Measurements from ENCODE around the gene FCHSD2. TPM values are rescaled to one million over a fixed set of nuclear protein-coding genes. Genes with fewer than 3 reads are reported as not detected.

FCHSD2 gene
- total and polyA plus RNA-seq, 3 experiments from 2014 or later: 21.2 to 28.3 (median 28.0) TPM

DNA sequence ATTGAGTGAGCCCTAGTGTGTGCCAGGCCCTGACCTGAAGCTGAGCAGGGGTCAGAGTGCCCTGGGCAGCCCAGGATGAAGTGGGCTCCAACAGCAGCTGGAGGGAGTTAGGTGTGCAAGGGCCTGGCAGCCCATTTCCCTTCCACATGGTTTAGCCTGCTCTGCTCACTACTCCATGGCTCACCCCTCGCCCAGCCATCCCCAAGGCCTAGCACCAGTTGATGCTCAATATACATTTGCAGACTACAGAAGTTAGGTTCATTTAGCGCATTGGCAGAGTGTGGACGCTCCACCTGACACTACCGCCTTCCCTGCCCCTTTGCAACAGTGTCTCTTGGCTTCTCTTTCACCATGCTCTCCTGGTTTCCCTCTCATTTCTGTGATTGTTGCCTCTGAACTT is 324.2 kb downstream of the FCHSD2 start:
- DNase-seq: no peak
- Histone ChIP-seq H3K27me3 (ENCODE audit: insufficient read depth, low read length, poor library complexity, severe bottlenecking) (no peaks in the 10 kb centered on the region), H3K27ac (ENCODE audit: low read depth, low read length) (no peak overlapping the region), H3K4me3 (ENCODE audit: low read length) (no peak overlapping the region), H3K9me3 (ENCODE audit: low read length) (no peaks in the 10 kb centered on the region), H3K36me3 (ENCODE audit: insufficient read depth, low read length) (peaks cover 29% of the 10 kb centered on the region), H3K4me1 (ENCODE audit: insufficient read depth, low read length) (peaks cover 12% of the 10 kb centered on the region)
- Mint-ChIP-seq H3K27ac (peak overlapping the region in 7 of 8 donors; percentile 39 to 96 (median 75)), H3K4me1 (peaks cover 31 to 68% (median 50%) of the 10 kb centered on the region in 3 donors), H3K9me3 (no peaks in the 10 kb centered on the region), H3K36me3 (peaks cover 4 to 67% (median 15%) of the 10 kb centered on the region in 3 donors), H3K27me3 (peaks cover 0 to 5% of the 10 kb centered on the region in 2 donors), H3K4me3 (peak overlapping the region in 5 of 7 donors; percentile 6 to 88 (median 45))
- ChIA-PET POLR2A (no interaction called here), CTCF (interaction anchor here (1.0 to 1.9 kb wide), 2 partner anchors 10 to 360 kb away, joined by 3 to 7 read pairs; no protein-coding TSS in a partner anchor)

DNA sequence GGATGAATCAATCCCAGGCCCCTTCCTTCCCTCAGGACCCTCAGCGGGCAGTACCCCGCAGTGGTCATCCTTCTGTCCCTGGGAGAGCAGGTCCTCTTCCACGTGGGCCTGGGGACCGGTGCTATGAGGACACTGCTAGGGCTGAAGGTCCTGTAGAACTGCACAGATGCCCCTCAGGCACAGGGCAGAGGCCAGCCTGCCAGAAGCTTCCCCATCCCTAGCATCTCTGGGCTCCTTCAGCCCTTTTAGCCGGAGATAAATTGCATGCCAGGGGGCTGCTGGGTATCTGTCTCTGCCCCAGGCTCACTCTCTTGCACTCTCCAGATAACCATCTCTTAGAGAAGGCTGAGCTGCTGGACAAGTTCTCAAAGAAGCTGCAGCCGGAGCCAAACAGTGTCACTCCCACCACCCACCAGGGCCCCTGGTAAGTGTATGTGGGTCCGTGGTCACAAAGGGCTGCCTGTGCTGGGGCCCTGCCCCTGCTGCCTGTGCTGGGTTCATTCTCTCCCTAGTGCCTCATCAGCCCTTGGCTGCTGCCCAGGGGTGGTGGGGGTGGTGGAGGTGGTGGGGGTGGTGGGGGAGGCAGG is 325.6 kb downstream of the FCHSD2 start:
- Mint-ChIP-seq H3K27me3 (peaks cover 0 to 5% of the 10 kb centered on the region in 2 donors), H3K4me3 (peak overlapping the region; percentile 96 to 100 (median 98)), H3K4me1 (peaks cover 42 to 74% (median 57%) of the 10 kb centered on the region in 3 donors), H3K27ac (peak overlapping the region in 7 of 8 donors; percentile 9 to 100 (median 98)), H3K9me3 (no peaks in the 10 kb centered on the region), H3K36me3 (peaks cover 4 to 65% (median 15%) of the 10 kb centered on the region in 3 donors)
- Histone ChIP-seq H3K4me3 (ENCODE audit: low read length) (peak overlapping the region; percentile 8), H3K9me3 (ENCODE audit: low read length) (no peaks in the 10 kb centered on the region), H3K27me3 (ENCODE audit: insufficient read depth, low read length, poor library complexity, severe bottlenecking) (no peaks in the 10 kb centered on the region), H3K4me1 (ENCODE audit: insufficient read depth, low read length) (peaks cover 18% of the 10 kb centered on the region), H3K36me3 (ENCODE audit: insufficient read depth, low read length) (peaks cover 29% of the 10 kb centered on the region), H3K27ac (ENCODE audit: low read depth, low read length) (peak overlapping the region; percentile 28)
- no peak for DNase-seq
- CTCF ChIA-PET: interaction anchor here (1.0 to 2.4 kb wide), 5 partner anchors 8 to 91 kb away, joined by 3 to 9 read pairs (median 5); partner anchors contain the start of gene STARD10
- POLR2A ChIA-PET: no interaction called here

DNA sequence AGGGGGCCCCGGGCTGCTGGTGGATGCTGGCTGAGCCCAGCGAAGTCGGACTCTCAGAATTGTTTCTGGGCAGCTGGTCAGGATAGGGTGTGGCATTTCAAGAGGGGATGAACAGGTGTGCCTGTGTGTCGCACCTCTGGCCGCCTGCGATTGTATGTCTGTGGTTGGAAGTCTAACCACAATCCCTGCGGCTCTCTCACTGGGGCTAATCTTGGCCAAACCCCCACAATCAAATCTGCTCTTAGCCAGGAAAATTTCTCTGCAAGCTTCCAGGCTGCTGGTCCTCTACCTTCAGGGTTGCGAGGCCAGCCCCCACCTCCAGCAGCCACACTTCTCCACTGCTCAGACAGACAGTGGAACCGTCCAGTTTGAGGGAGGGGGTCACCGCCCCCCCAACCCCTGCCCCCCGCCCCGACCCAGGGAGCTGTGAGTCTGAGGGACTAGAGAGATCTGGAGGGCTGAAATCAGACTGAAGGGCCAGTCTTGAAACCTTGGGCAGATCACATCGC is 327.0 kb downstream of the FCHSD2 start:
- Histone ChIP-seq H3K9me3 (ENCODE audit: low read length) (no peaks in the 10 kb centered on the region), H3K4me1 (ENCODE audit: insufficient read depth, low read length) (peaks cover 18% of the 10 kb centered on the region), H3K27me3 (ENCODE audit: insufficient read depth, low read length, poor library complexity, severe bottlenecking) (no peaks in the 10 kb centered on the region), H3K27ac (ENCODE audit: low read depth, low read length) (peak overlapping the region; percentile 99), H3K4me3 (ENCODE audit: low read length) (peak overlapping the region; percentile 95), H3K36me3 (ENCODE audit: insufficient read depth, low read length) (peaks cover 20% of the 10 kb centered on the region)
- peak overlapping the region; percentile 97 to 100 (median 98) for H3K27ac Mint-ChIP-seq
- H3K27me3 Mint-ChIP-seq: peaks cover 0 to 5% of the 10 kb centered on the region in 2 donors
- H3K36me3 Mint-ChIP-seq: peaks cover 1 to 60% (median 12%) of the 10 kb centered on the region in 3 donors
- H3K9me3 Mint-ChIP-seq: no peaks in the 10 kb centered on the region
- H3K4me3 Mint-ChIP-seq: peak overlapping the region; percentile 96 to 100 (median 98)
- peaks cover 44 to 68% (median 61%) of the 10 kb centered on the region in 3 donors for H3K4me1 Mint-ChIP-seq
- CTCF ChIA-PET: interaction anchor here (1.5 to 2.4 kb wide), 3 partner anchors 9 to 90 kb away, joined by 4 to 9 read pairs (median 5); no protein-coding TSS in a partner anchor
- no peak for DNase-seq
- POLR2A ChIA-PET: interaction anchor here (0.8 to 1.0 kb wide), 2 partner anchors 68 to 1678 kb away, joined by 3 read pairs; partner anchors contain the start of gene LIPT2

GRCh38 chr11:72814286-72815109 is 327.6 kb downstream of the FCHSD2 start, which contains the start of gene ATG16L2:
ATG16L2 (plus strand) TSS chr11:72814411; CDS start chr11:72814446, 35 bp downstream.
- POLR2A ChIA-PET: interaction anchor here (0.8 kb wide), 1 partner anchor 68 kb away, joined by 3 read pairs; no protein-coding TSS in a partner anchor
- Mint-ChIP-seq H3K27me3 (peaks cover 0 to 5% of the 10 kb centered on the region in 2 donors), H3K36me3 (peaks cover 0 to 60% (median 11%) of the 10 kb centered on the region in 3 donors), H3K27ac (peak within 1 kb of the TSS; percentile 99 to 100 (median 100)), H3K9me3 (no peaks in the 10 kb centered on the region), H3K4me1 (peaks cover 44 to 65% (median 58%) of the 10 kb centered on the region in 3 donors), H3K4me3 (peak within 1 kb of the TSS; percentile 96 to 100 (median 99))
- H3K36me3 ChIP-seq (ENCODE audit: insufficient read depth, low read length): peaks cover 19% of the 10 kb centered on the region
- peak within 1 kb of the TSS; percentile 95 for H3K4me3 ChIP-seq (ENCODE audit: low read length)
- H3K27me3 ChIP-seq (ENCODE audit: insufficient read depth, low read length, poor library complexity, severe bottlenecking): no peaks in the 10 kb centered on the region
- CTCF ChIA-PET: interaction anchor here (0.7 to 2.5 kb wide), 6 partner anchors 10 to 363 kb away, joined by 4 to 11 read pairs (median 6); no protein-coding TSS in a partner anchor
- peak within 1 kb of the TSS; percentile 99 for H3K27ac ChIP-seq (ENCODE audit: low read depth, low read length)
- peaks cover 18% of the 10 kb centered on the region for H3K4me1 ChIP-seq (ENCODE audit: insufficient read depth, low read length)
- H3K9me3 ChIP-seq (ENCODE audit: low read length): no peaks in the 10 kb centered on the region
- peak; percentile 85 to 93 (median 90) for DNase-seq

DNA sequence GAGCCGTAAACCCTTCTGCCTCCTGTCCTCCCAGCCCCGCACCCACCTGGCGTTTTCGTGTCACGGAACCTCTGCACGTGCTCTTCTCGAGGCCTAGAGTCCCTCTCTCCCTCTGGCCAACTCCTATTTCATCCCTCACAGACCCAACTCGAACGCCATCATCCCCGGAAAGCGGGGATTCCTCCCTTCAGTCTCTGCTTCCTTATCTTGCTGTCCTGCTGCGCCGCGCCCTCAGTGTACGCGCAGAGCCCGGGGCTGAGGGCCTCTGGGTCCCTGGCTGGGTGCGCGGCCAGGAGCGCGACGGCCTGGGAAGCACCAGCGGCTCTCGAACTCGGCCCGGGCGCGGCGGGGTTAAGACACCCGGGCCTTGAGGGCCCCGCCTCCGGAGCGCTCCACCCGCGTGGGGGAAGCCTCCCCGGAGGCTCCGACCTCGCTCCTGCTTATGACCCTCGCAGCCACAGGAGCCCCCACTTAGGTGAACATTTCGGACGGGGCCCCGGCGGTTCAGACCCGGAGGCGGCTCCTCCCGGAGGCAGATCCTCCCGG is 328.3 kb downstream of the FCHSD2 start:
- Mint-ChIP-seq H3K27me3 (peaks cover 0 to 5% of the 10 kb centered on the region in 2 donors), H3K27ac (peak overlapping the region; percentile 99 to 100 (median 100)), H3K4me3 (peak overlapping the region; percentile 96 to 100 (median 99)), H3K9me3 (no peaks in the 10 kb centered on the region), H3K4me1 (peaks cover 42 to 60% (median 52%) of the 10 kb centered on the region in 3 donors), H3K36me3 (peaks cover 0 to 59% (median 6%) of the 10 kb centered on the region in 3 donors)
- H3K27me3 ChIP-seq (ENCODE audit: insufficient read depth, low read length, poor library complexity, severe bottlenecking): no peaks in the 10 kb centered on the region
- H3K36me3 ChIP-seq (ENCODE audit: insufficient read depth, low read length): peaks cover 15% of the 10 kb centered on the region
- H3K4me1 ChIP-seq (ENCODE audit: insufficient read depth, low read length): peaks cover 18% of the 10 kb centered on the region
- ChIA-PET POLR2A (interaction anchor here (0.8 to 1.6 kb wide), 4 partner anchors 20 to 90 kb away, joined by 3 to 6 read pairs (median 3); partner anchors contain the start of gene STARD10), CTCF (interaction anchor here (0.7 to 2.8 kb wide), 20 partner anchors 7 to 365 kb away, joined by 3 to 22 read pairs (median 5); partner anchors contain the start of genes FCHSD2 and STARD10)
- H3K9me3 ChIP-seq (ENCODE audit: low read length): no peaks in the 10 kb centered on the region
- peak overlapping the region; percentile 99 for H3K27ac ChIP-seq (ENCODE audit: low read depth, low read length)
- H3K4me3 ChIP-seq (ENCODE audit: low read length): peak overlapping the region; percentile 95
- DNase-seq: no peak

DNA sequence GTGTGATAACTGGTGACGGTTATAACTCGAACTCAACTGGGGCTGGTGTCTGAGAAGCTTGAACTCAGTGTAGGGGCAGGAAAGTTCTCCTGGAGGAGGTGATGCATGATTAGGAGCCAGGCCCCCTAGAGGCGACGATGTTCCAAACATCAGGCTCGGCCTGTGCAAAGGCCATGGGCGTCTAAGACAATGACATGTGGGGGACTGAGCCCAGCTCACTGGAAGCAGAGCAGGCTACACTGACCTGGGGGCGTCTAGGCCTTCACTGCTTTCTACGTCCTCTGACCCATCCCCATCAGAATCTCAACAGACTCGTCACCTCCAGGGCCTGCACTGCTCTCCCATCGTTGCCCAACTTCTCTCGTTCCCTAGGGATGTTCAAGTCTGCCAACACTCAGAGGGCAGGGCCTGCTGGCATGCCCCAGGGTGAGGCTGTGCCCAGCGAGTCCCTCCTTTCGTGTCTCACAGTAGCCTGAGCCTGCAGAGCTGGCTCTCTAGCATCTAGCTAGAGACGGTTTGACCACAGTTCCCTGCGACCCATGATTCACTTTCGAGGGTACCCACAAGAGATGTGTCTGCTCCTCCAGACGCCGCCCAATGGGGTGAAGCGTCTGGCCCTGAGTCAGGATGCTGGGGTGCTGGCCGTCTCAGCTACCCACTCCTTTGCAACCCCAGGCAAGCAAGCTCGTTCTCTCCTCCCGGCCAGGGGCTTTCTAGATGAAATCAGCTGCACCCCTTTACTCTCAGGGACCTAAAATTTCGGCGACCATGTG is 329.0 kb downstream of the FCHSD2 start:
- Mint-ChIP-seq H3K4me3 (peak overlapping the region; percentile 96 to 100 (median 99)), H3K27ac (peak overlapping the region; percentile 99 to 100 (median 100)), H3K27me3 (peaks cover 0 to 3% of the 10 kb centered on the region in 2 donors), H3K9me3 (no peaks in the 10 kb centered on the region), H3K36me3 (peaks cover 0 to 58% (median 7%) of the 10 kb centered on the region in 3 donors), H3K4me1 (peaks cover 38 to 57% (median 46%) of the 10 kb centered on the region in 3 donors)
- ChIA-PET POLR2A (interaction anchor here (0.6 to 1.6 kb wide), 6 partner anchors 15 to 90 kb away, joined by 3 to 6 read pairs (median 3); partner anchors contain the start of gene STARD10), CTCF (interaction anchor here (0.7 to 2.8 kb wide), 20 partner anchors 8 to 366 kb away, joined by 3 to 22 read pairs (median 5); partner anchors contain the start of genes FCHSD2 and STARD10)
- Histone ChIP-seq H3K27me3 (ENCODE audit: insufficient read depth, low read length, poor library complexity, severe bottlenecking) (no peaks in the 10 kb centered on the region), H3K4me3 (ENCODE audit: low read length) (peak overlapping the region; percentile 95), H3K9me3 (ENCODE audit: low read length) (no peaks in the 10 kb centered on the region), H3K36me3 (ENCODE audit: insufficient read depth, low read length) (peaks cover 8% of the 10 kb centered on the region), H3K4me1 (ENCODE audit: insufficient read depth, low read length) (peaks cover 18% of the 10 kb centered on the region), H3K27ac (ENCODE audit: low read depth, low read length) (peak overlapping the region; percentile 99)
- DNase-seq: peak; percentile 39 to 78 (median 60)

Data from CD8-positive, alpha-beta memory T cell (primary cell).